Osteoblast (primary cell): ENCODE measurements around the gene MYO10. TPM values are rescaled to one million over a fixed set of nuclear protein-coding genes. Genes with fewer than 3 reads are reported as not detected.
"Not testable (repeated sequence)": the region's sequence is repeated elsewhere in the genome, so short reads cannot be mapped to it uniquely, and the experiment has no call there.

Source experiments
- DNase-seq: peaks from one replicate; pipeline ENCODE4 v3.0.0; 2011; ENCODE audit warnings: low spot score, mixed read lengths; ENCODE audit not compliant: insufficient read length; ENCODE audit errors: missing footprints
- H2AFZ ChIP-seq: 2 replicates; pipeline ENCODE4 v1.6.0; 2011; ENCODE audit warnings: mild to moderate bottlenecking, low read length
- H3K27ac ChIP-seq: 2 replicates; pipeline ENCODE4 v1.5.1; 2011; ENCODE audit warnings: mild to moderate bottlenecking, low read depth, low read length, moderate library complexity
- H3K27me3 ChIP-seq: 2 replicates; pipeline ENCODE4 v1.6.0; 2012; ENCODE audit warnings: mild to moderate bottlenecking, control low read depth, inconsistent platforms, low read length, moderate library complexity; ENCODE audit not compliant: insufficient read depth
- H3K36me3 ChIP-seq: 2 replicates; pipeline ENCODE4 v1.5.1; 2011; ENCODE audit warnings: mild to moderate bottlenecking, low read length, control low read depth, moderate library complexity; ENCODE audit not compliant: insufficient read depth
- H3K4me1 ChIP-seq: 2 replicates; pipeline ENCODE4 v1.5.1; 2011; ENCODE audit warnings: mild to moderate bottlenecking, low read length, control low read depth, moderate library complexity; ENCODE audit not compliant: insufficient read depth
- H3K4me2 ChIP-seq: 2 replicates; pipeline ENCODE4 v1.6.0; 2011; ENCODE audit warnings: mild to moderate bottlenecking, low read length; ENCODE audit not compliant: insufficient read depth
- H3K4me3 ChIP-seq: fragments of 200-600 bp; sonication (generic); 3 replicates; pipeline ENCODE4 v1.5.1; 2012; ENCODE audit warnings: mild to moderate bottlenecking, low read length, inconsistent platforms; ENCODE audit not compliant: insufficient read depth
- H3K79me2 ChIP-seq: 2 replicates; pipeline ENCODE4 v1.6.0; 2012; ENCODE audit warnings: mild to moderate bottlenecking, low read length, control low read depth, inconsistent platforms; ENCODE audit not compliant: insufficient read depth
- H3K9me3 ChIP-seq: 2 replicates; pipeline ENCODE4 v1.5.1; 2011; ENCODE audit warnings: low read depth, low read length, control low read depth
- H4K20me1 ChIP-seq: 2 replicates; pipeline ENCODE4 v1.6.0; 2012; ENCODE audit warnings: mild to moderate bottlenecking, low read length, control low read depth; ENCODE audit not compliant: insufficient read depth
- CTCF ChIP-seq: IDR thresholded peaks from 2 replicates; pipeline ENCODE4 v1.5.1; 2011; ENCODE audit warnings: mild to moderate bottlenecking, low read depth, low read length, moderate library complexity; ENCODE audit errors: extremely low read depth
- total RNA-seq: library from RNA; depleted of rRNA; stranded (reverse); fragments of >200 nt; gene quantifications from 2 replicates; pipeline ENCODE4 v1.2.3, GENCODE V29; 2012

Gene MYO10
- total RNA-seq, 1 donor = 40.9 TPM

- Histone ChIP-seq H4K20me1 (no peaks in the 10 kb centered on the region), H3K79me2 (no peaks in the 10 kb centered on the region), H3K27me3 (no peaks in the 10 kb centered on the region), H3K4me1 (no peaks in the 10 kb centered on the region), H2AFZ (no peak overlapping the region), H3K27ac (no peak overlapping the region), H3K9me3 (no peaks in the 10 kb centered on the region), H3K36me3 (no peaks in the 10 kb centered on the region), H3K4me2 (no peak overlapping the region), H3K4me3 (no peak overlapping the region)
- no peak for DNase-seq
- TF ChIP-seq CTCF = no peak
These were observed 276.6 kb downstream of the MYO10 start for GRCh38 chr5:16659536-16659935.

GRCh38 chr5:16656561-16657191 lies 279.4 kb downstream of the MYO10 start:
- Histone ChIP-seq H3K36me3 (no peaks in the 10 kb centered on the region), H4K20me1 (no peaks in the 10 kb centered on the region), H2AFZ (no peak overlapping the region), H3K4me1 (no peaks in the 10 kb centered on the region), H3K27me3 (no peaks in the 10 kb centered on the region), H3K4me2 (no peak overlapping the region), H3K79me2 (no peaks in the 10 kb centered on the region), H3K4me3 (no peak overlapping the region), H3K9me3 (no peaks in the 10 kb centered on the region), H3K27ac (no peak overlapping the region)
- no peak for DNase-seq
- no peak for TF ChIP-seq CTCF

GRCh38 chr5:16654647-16655334 lies 281.3 kb downstream of the MYO10 start:
- Histone ChIP-seq H3K9me3 (no peaks in the 10 kb centered on the region), H3K4me3 (no peak overlapping the region), H3K79me2 (no peaks in the 10 kb centered on the region), H2AFZ (no peak overlapping the region), H3K4me2 (no peak overlapping the region), H4K20me1 (no peaks in the 10 kb centered on the region), H3K27me3 (no peaks in the 10 kb centered on the region), H3K36me3 (no peaks in the 10 kb centered on the region), H3K27ac (no peak overlapping the region), H3K4me1 (no peaks in the 10 kb centered on the region)
- no peak for TF ChIP-seq CTCF
- DNase-seq = no peak

GRCh38 chr5:16648739-16649138 lies 287.3 kb downstream of the MYO10 start:
- not testable (repeated sequence) for H3K4me1 ChIP-seq, H3K36me3 ChIP-seq, DNase-seq, H3K4me3 ChIP-seq, H3K27me3 ChIP-seq, H3K27ac ChIP-seq, H3K79me2 ChIP-seq, H3K4me2 ChIP-seq, H4K20me1 ChIP-seq, H2AFZ ChIP-seq, H3K9me3 ChIP-seq
